Esophagus squamous epithelium (tissue), 4 donors: ENCODE results near the gene TRNP1.

ENCODE experiments used
- POLR2A ChIP-seq, 4 donors: fragments of 450-650 bp; IDR thresholded peaks; one replicate each; pipeline ENCODE4 v1.6.1; 2017; ENCODE audit warnings: antibody characterized with exemption in 4 of 4, mild to moderate bottlenecking in 4 of 4, moderate library complexity in 3 of 4
- TF ChIP-seq, protein P1 (sequence below), 6 experiments: fragments of 450-650 bp in 4 of 6; fragments of 200-600 bp in 2 of 6; sonication (generic) in 2 of 6; IDR thresholded peaks; one replicate each; pipeline ENCODE4 v1.5.1; 2016 to 2019; ENCODE audit warnings: antibody characterized with exemption in 6 of 6, mild to moderate bottlenecking in 4 of 6, moderate library complexity in 4 of 6

DNA sequence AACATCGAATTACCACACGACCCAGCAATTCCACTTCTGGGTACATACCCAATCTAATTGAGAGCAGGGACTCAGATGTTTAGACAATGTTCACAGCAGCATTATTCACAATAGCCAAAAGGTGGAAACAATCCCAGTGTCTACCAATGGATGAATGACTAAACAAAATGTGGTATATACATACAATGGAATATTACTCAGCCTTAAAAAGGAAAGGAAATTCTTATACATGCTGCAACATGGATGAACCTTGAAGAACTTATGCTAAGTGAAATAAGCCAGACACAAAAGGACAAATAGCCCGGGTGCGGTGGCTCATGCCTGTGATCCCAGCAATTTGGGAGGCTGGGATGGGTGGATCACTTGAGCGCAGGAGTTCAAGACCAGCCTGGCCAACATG is 40.1 kb upstream of the TRNP1 start:
- TF ChIP-seq, protein P1, sequence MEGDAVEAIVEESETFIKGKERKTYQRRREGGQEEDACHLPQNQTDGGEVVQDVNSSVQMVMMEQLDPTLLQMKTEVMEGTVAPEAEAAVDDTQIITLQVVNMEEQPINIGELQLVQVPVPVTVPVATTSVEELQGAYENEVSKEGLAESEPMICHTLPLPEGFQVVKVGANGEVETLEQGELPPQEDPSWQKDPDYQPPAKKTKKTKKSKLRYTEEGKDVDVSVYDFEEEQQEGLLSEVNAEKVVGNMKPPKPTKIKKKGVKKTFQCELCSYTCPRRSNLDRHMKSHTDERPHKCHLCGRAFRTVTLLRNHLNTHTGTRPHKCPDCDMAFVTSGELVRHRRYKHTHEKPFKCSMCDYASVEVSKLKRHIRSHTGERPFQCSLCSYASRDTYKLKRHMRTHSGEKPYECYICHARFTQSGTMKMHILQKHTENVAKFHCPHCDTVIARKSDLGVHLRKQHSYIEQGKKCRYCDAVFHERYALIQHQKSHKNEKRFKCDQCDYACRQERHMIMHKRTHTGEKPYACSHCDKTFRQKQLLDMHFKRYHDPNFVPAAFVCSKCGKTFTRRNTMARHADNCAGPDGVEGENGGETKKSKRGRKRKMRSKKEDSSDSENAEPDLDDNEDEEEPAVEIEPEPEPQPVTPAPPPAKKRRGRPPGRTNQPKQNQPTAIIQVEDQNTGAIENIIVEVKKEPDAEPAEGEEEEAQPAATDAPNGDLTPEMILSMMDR (IDR thresholded peaks at IDR 0.05): no peak
- TF ChIP-seq POLR2A (IDR thresholded peaks at IDR 0.05): no peak
